Vagina (tissue), 2 donors: ENCODE measurements around the gene KRT25.

Experiments
- POLR2A ChIP-seq, 2 donors: fragments of 450-650 bp; IDR thresholded peaks; one replicate each; pipeline ENCODE4 v1.6.1; 2017; ENCODE audit warnings: antibody characterized with exemption in 2 of 2, mild to moderate bottlenecking in 2 of 2, moderate library complexity in 2 of 2
- POLR2AphosphoS5 ChIP-seq, 2 donors: sonication (generic); formaldehyde crosslinking; IDR thresholded peaks; one replicate each; pipeline ENCODE4 v1.9.0; 2017; ENCODE audit warnings: antibody characterized with exemption in 2 of 2, mild to moderate bottlenecking in 2 of 2, low read depth in 1 of 2; ENCODE audit not compliant: insufficient read depth in 1 of 2
- TF ChIP-seq, protein P1 (sequence below), 3 experiments: fragments of 450-650 bp in 2 of 3; fragments of 200-600 bp in 1 of 3; sonication (generic) in 1 of 3; IDR thresholded peaks; one replicate each; pipeline ENCODE4 v1.5.1; 2017 to 2019; ENCODE audit warnings: antibody characterized with exemption in 3 of 3, mild to moderate bottlenecking in 2 of 3, moderate library complexity in 2 of 3

DNA sequence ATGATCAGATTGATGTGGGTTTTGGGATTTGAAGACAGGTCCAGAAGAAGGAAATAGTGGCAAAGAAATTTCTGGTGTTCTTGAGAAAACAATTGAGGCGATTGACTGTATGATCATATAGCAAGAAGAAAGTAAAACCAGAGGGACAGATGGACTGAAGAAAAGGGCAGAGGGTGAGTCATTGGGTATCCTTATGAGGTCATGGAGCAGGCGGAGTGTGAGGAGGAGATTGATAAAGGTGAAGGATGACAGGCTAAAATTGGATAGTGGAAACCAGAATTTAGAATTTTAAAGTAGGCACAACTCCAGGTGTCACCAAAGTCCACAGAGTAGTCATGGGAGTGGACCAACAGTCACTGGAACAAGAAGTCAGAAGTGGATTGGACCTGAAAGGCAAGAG, 46.0 kb upstream of the KRT25 start:
- TF ChIP-seq, protein P1, sequence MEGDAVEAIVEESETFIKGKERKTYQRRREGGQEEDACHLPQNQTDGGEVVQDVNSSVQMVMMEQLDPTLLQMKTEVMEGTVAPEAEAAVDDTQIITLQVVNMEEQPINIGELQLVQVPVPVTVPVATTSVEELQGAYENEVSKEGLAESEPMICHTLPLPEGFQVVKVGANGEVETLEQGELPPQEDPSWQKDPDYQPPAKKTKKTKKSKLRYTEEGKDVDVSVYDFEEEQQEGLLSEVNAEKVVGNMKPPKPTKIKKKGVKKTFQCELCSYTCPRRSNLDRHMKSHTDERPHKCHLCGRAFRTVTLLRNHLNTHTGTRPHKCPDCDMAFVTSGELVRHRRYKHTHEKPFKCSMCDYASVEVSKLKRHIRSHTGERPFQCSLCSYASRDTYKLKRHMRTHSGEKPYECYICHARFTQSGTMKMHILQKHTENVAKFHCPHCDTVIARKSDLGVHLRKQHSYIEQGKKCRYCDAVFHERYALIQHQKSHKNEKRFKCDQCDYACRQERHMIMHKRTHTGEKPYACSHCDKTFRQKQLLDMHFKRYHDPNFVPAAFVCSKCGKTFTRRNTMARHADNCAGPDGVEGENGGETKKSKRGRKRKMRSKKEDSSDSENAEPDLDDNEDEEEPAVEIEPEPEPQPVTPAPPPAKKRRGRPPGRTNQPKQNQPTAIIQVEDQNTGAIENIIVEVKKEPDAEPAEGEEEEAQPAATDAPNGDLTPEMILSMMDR (IDR thresholded peaks at IDR 0.05) = no peak
- TF ChIP-seq POLR2AphosphoS5 (IDR thresholded peaks at IDR 0.05; ENCODE audit: insufficient read depth in 1 of 2, low read depth in 1 of 2) (no peak), POLR2A (IDR thresholded peaks at IDR 0.05) (no peak)
